Endothelial cell of umbilical vein (primary cell): ENCODE measurements around the gene USF1.
"Not testable (repeated sequence)": the region's sequence is repeated elsewhere in the genome, so short reads cannot be mapped to it uniquely, and the experiment has no call there.

Experiments
- EZH2 ChIP-seq: IDR thresholded peaks from 2 replicates; pipeline ENCODE4 v1.6.1; 2012; ENCODE audit warnings: borderline replicate concordance, low read depth, mild to moderate bottlenecking, moderate library complexity, low read length, inconsistent platforms; ENCODE audit not compliant: severe bottlenecking
- JUN ChIP-seq: IDR thresholded peaks from 2 replicates; pipeline ENCODE4 v1.6.1; 2011; ENCODE audit warnings: borderline replicate concordance, low read depth; ENCODE audit not compliant: insufficient read length, insufficient read depth
- MYC ChIP-seq: IDR thresholded peaks from one replicate; pipeline ENCODE4 v1.6.1; 2011; ENCODE audit warnings: mild to moderate bottlenecking, low read depth, low read length
- POLR2A ChIP-seq: IDR thresholded peaks from 2 replicates; pipeline ENCODE4 v1.6.1; 2012; ENCODE audit warnings: low read depth, mild to moderate bottlenecking, control low read depth, low read length
- POLR2AphosphoS5 ChIP-seq: IDR thresholded peaks from 2 replicates; pipeline ENCODE4 v1.6.1; 2012; ENCODE audit warnings: low read depth, mild to moderate bottlenecking, control low read depth, low read length, moderate library complexity; ENCODE audit not compliant: insufficient read depth
- TF ChIP-seq, protein P1 (sequence below), 2 donors: IDR thresholded peaks; 1 replicate in 1 of 2; 2 replicates in 1 of 2; pipeline ENCODE4 v1.5.1; 2011; ENCODE audit warnings: low read length in 2 of 2, mild to moderate bottlenecking in 2 of 2, moderate library complexity in 2 of 2, control low read depth in 1 of 2, inconsistent platforms in 1 of 2, low read depth in 1 of 2; ENCODE audit not compliant: insufficient read depth in 1 of 2; ENCODE audit errors: extremely low read depth in 1 of 2
- TF ChIP-seq, protein P2 (sequence below): IDR thresholded peaks from 2 replicates; pipeline ENCODE4 v1.6.1; 2011; ENCODE audit not compliant: insufficient read depth, insufficient read length

DNA sequence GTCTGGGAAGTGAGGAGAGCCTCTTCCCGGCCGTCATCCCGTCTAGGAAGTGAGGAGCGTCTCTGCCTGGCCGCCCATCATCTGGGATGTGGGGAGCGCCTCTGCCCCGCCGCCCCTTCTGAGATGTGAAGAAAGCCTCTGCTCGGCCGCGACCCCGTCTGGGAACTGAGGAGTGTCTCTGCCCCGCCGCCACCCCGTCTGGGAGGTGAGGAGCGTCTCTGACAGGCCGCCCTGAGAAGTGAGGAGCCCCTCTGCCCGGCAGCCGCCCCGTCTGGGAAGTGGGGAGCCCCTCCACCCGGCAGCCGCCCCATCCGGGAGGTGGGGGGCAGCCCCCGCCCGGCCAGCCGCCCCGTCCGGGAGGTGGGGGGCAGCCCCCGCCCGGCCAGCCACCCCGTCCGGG is 16.3 kb downstream of the USF1 start:
- TF ChIP-seq JUN, POLR2AphosphoS5, EZH2, MYC, POLR2A: not testable (repeated sequence)
- TF ChIP-seq, protein P1, sequence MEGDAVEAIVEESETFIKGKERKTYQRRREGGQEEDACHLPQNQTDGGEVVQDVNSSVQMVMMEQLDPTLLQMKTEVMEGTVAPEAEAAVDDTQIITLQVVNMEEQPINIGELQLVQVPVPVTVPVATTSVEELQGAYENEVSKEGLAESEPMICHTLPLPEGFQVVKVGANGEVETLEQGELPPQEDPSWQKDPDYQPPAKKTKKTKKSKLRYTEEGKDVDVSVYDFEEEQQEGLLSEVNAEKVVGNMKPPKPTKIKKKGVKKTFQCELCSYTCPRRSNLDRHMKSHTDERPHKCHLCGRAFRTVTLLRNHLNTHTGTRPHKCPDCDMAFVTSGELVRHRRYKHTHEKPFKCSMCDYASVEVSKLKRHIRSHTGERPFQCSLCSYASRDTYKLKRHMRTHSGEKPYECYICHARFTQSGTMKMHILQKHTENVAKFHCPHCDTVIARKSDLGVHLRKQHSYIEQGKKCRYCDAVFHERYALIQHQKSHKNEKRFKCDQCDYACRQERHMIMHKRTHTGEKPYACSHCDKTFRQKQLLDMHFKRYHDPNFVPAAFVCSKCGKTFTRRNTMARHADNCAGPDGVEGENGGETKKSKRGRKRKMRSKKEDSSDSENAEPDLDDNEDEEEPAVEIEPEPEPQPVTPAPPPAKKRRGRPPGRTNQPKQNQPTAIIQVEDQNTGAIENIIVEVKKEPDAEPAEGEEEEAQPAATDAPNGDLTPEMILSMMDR (IDR thresholded peaks at IDR 0.05; ENCODE audit: extremely low read depth in 1 of 2, insufficient read depth in 1 of 2, low read depth in 1 of 2, low read length in 2 of 2) = not testable (repeated sequence)
- TF ChIP-seq, protein P2, sequence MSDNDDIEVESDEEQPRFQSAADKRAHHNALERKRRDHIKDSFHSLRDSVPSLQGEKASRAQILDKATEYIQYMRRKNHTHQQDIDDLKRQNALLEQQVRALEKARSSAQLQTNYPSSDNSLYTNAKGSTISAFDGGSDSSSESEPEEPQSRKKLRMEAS = not testable (repeated sequence)
